Mesenchymal stem cell (in vitro differentiated cells and primary cell): ENCODE results near the gene DAW1.

Experiments used
- DNase-seq: peaks from one replicate; pipeline ENCODE4 v3.0.0-alpha.2; 2013
- H2AFZ ChIP-seq: one replicate; pipeline ENCODE4 v1.6.1; 2013; ENCODE audit warnings: low read depth, mild to moderate bottlenecking, control low read depth, inconsistent platforms, low read length, moderate library complexity
- H2AK5ac ChIP-seq: 2 replicates; pipeline ENCODE4 v1.6.1; 2013; ENCODE audit warnings: low read length, moderate library complexity, mild to moderate bottlenecking, inconsistent platforms; ENCODE audit not compliant: severe bottlenecking
- H2BK120ac ChIP-seq: one replicate; pipeline ENCODE4 v1.6.1; 2013; ENCODE audit warnings: low read depth, mild to moderate bottlenecking, inconsistent platforms, low read length, moderate library complexity
- H2BK12ac ChIP-seq, 2 experiments: one replicate each; pipeline ENCODE4 v1.6.1; 2013; ENCODE audit warnings: inconsistent platforms in 2 of 2, low read length in 2 of 2, mild to moderate bottlenecking in 2 of 2, moderate library complexity in 2 of 2, control low read depth in 1 of 2
- H2BK15ac ChIP-seq: one replicate; pipeline ENCODE4 v1.6.1; 2013; ENCODE audit warnings: mild to moderate bottlenecking, low read depth, inconsistent platforms; ENCODE audit not compliant: poor library complexity, severe bottlenecking
- H2BK5ac ChIP-seq: 2 replicates; pipeline ENCODE4 v1.6.1; 2013; ENCODE audit warnings: low read depth, mild to moderate bottlenecking, low read length, control low read depth, inconsistent platforms; ENCODE audit not compliant: poor library complexity, severe bottlenecking
- H3K14ac ChIP-seq, 2 experiments: one replicate each; pipeline ENCODE4 v1.6.1; 2013; ENCODE audit warnings: inconsistent platforms in 2 of 2, low read length in 2 of 2, control low read depth in 1 of 2, mild to moderate bottlenecking in 1 of 2, moderate library complexity in 1 of 2
- H3K18ac ChIP-seq, 2 experiments: one replicate each; pipeline ENCODE4 v1.6.1; 2013; ENCODE audit warnings: inconsistent platforms in 2 of 2, low read length in 2 of 2, control low read depth in 1 of 2, low read depth in 1 of 2, mild to moderate bottlenecking in 1 of 2
- H3K23ac ChIP-seq, 2 experiments: one replicate each; pipeline ENCODE4 v1.6.1; 2013; ENCODE audit warnings: inconsistent platforms in 2 of 2, low read length in 2 of 2, mild to moderate bottlenecking in 2 of 2, moderate library complexity in 2 of 2, control low read depth in 1 of 2
- H3K27ac ChIP-seq: 2 replicates; pipeline ENCODE4 v1.5.1; 2013; ENCODE audit warnings: mild to moderate bottlenecking, moderate library complexity, low read length, control low read depth, inconsistent platforms; ENCODE audit not compliant: poor library complexity, severe bottlenecking
- H3K27me3 ChIP-seq, 2 experiments: 2 replicates each; pipeline versions ENCODE4 v1.6.1 to v1.7.0; 2013; ENCODE audit warnings: low read length in 2 of 2, mild to moderate bottlenecking in 2 of 2, moderate library complexity in 2 of 2, control low read depth in 1 of 2, inconsistent platforms in 1 of 2; ENCODE audit not compliant: control insufficient read depth in 1 of 2, insufficient read depth in 1 of 2
- H3K36me3 ChIP-seq, 2 experiments: 2 replicates each; pipeline versions ENCODE4 v1.6.1 to v1.7.0; 2013; ENCODE audit warnings: low read length in 2 of 2, control low read depth in 1 of 2, inconsistent platforms in 1 of 2, low read depth in 1 of 2, mild to moderate bottlenecking in 1 of 2; ENCODE audit not compliant: insufficient read depth in 2 of 2, control insufficient read depth in 1 of 2
- H3K4ac ChIP-seq, 2 experiments: one replicate each; pipeline ENCODE4 v1.6.1; 2013; ENCODE audit warnings: inconsistent platforms in 2 of 2, low read length in 2 of 2, mild to moderate bottlenecking in 2 of 2, moderate library complexity in 2 of 2, control low read depth in 1 of 2, low read depth in 1 of 2
- H3K4me1 ChIP-seq: 2 replicates; pipeline ENCODE4 v1.6.1; 2013; ENCODE audit warnings: low read depth, low read length, control low read depth; ENCODE audit not compliant: control insufficient read depth, insufficient read depth
- H3K4me2 ChIP-seq: 2 replicates; pipeline ENCODE4 v1.6.1; 2013; ENCODE audit warnings: low read length, mild to moderate bottlenecking, inconsistent platforms; ENCODE audit not compliant: poor library complexity, severe bottlenecking
- H3K4me3 ChIP-seq, 2 experiments: 2 replicates each; pipeline versions ENCODE4 v1.5.1 to v1.7.0; 2013; ENCODE audit warnings: low read length in 2 of 2, mild to moderate bottlenecking in 2 of 2, control low read depth in 1 of 2, low read depth in 1 of 2; ENCODE audit not compliant: insufficient read depth in 1 of 2
- H3K79me1 ChIP-seq: replicated peaks from 2 replicates; pipeline ENCODE4 v1.6.1; 2013; ENCODE audit warnings: mild to moderate bottlenecking, control low read depth, low read length, inconsistent platforms; ENCODE audit not compliant: poor library complexity, severe bottlenecking
- H3K9ac ChIP-seq: 2 replicates; pipeline ENCODE4 v1.7.0; 2013; ENCODE audit warnings: mild to moderate bottlenecking, low read length, moderate library complexity
- H3K9me3 ChIP-seq: 2 replicates; pipeline ENCODE4 v1.7.0; 2013; ENCODE audit warnings: mild to moderate bottlenecking, low read length; ENCODE audit not compliant: control insufficient read depth
- H4K8ac ChIP-seq: one replicate; pipeline ENCODE4 v1.6.1; 2013; ENCODE audit warnings: inconsistent platforms, mild to moderate bottlenecking, low read length, moderate library complexity
- H4K91ac ChIP-seq: one replicate; pipeline ENCODE4 v1.6.1; 2013; ENCODE audit warnings: mild to moderate bottlenecking, low read length, inconsistent platforms
- WGBS: methylation state at CpG from one replicate; pipeline ENCODE4 v1.1.7; 2013; ENCODE audit warnings: mixed read lengths; 5-methylcytosine and 5-hydroxymethylcytosine counted together

The DAW1 gene

DNA sequence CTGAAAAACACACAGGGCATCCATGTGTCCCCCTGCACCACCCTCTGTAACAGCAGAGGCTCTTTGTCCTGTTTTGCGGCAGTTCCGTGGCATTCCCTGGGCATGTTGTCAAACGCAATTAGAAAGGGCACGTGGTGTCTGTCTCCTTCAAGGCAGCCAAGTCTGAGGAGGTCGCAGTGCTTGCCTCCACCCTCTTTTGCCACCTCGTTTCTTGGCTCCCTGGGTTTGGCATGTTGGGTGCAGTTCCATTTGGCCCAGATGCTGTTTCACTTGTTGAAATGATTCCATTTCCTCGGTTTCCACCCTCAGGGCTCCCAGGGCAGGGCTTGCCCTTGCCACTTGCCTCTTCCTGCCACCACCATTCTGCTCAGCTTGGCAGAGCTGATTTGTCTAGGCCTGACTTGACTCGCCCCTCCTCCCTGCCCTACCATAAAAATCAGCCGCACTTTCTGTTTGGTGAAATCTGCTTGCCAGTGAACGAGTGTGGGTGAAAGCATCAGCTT, 45.4 kb upstream of the DAW1 start:
- no peak for DNase-seq
- peaks cover 2% of the 10 kb centered on the region for H3K4me1 ChIP-seq
- H3K4me2 ChIP-seq: no peak overlapping the region
- H3K36me3 ChIP-seq: no peaks in the 10 kb centered on the region
- 93% methylated on average over 9 of the region's 10 CpGs for WGBS
- H3K4me3 ChIP-seq: no peak overlapping the region
- H4K8ac ChIP-seq: no peak overlapping the region
- no peaks in the 10 kb centered on the region for H3K27me3 ChIP-seq
- H3K23ac ChIP-seq: no peak overlapping the region
- no peak overlapping the region for H2BK5ac ChIP-seq
- no peak overlapping the region for H3K14ac ChIP-seq
- no peak overlapping the region for H2BK12ac ChIP-seq
- no peak overlapping the region for H4K91ac ChIP-seq
- H2AFZ ChIP-seq: no peak overlapping the region
- no peak overlapping the region for H3K4ac ChIP-seq
- no peaks in the 10 kb centered on the region for H3K79me1 ChIP-seq
- H2AK5ac ChIP-seq: no peak overlapping the region
- no peak overlapping the region for H2BK120ac ChIP-seq
- no peaks in the 10 kb centered on the region for H3K9me3 ChIP-seq
- no peak overlapping the region for H3K9ac ChIP-seq
- H2BK15ac ChIP-seq: no peak overlapping the region
- H3K27ac ChIP-seq: no peak overlapping the region
- no peak overlapping the region for H3K18ac ChIP-seq

DNA sequence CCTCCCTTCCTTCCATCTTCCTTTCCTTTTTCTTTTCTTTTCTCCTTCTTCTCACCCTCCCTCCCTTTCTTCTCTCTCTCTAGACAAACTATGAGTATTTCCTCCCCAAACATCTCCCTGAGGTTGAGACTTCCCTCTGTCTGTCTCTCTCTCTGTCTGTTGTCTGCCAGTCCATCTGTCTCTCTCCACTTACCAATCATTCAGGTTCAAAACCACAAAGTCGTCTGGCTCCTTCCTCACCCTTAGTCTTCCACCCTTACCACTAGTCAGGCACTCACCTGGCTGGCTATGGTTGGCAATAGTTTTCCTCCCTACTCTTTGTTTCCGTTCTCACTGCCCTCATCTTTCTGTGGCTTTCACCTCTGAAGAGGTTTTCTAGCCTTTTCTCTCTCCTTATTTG, 44.9 kb upstream of the DAW1 start:
- no peak overlapping the region for H2AK5ac ChIP-seq
- no peak overlapping the region for H3K4ac ChIP-seq
- no peak overlapping the region for H4K8ac ChIP-seq
- no peak overlapping the region for H3K23ac ChIP-seq
- H2BK15ac ChIP-seq: no peak overlapping the region
- H3K9me3 ChIP-seq: no peaks in the 10 kb centered on the region
- H3K4me1 ChIP-seq: peaks cover under 1% of the 10 kb centered on the region
- no peak overlapping the region for H3K14ac ChIP-seq
- H3K79me1 ChIP-seq: no peaks in the 10 kb centered on the region
- no peak overlapping the region for H3K27ac ChIP-seq
- H3K4me2 ChIP-seq: no peak overlapping the region
- no peaks in the 10 kb centered on the region for H3K36me3 ChIP-seq
- 43% methylated on average over 2 of the region's 2 CpGs for WGBS
- H2BK120ac ChIP-seq: no peak overlapping the region
- no peak overlapping the region for H3K9ac ChIP-seq
- H2BK12ac ChIP-seq: no peak overlapping the region
- H3K27me3 ChIP-seq: no peaks in the 10 kb centered on the region
- H3K18ac ChIP-seq: no peak overlapping the region
- H2BK5ac ChIP-seq: no peak overlapping the region
- H3K4me3 ChIP-seq: no peak overlapping the region
- no peak overlapping the region for H2AFZ ChIP-seq
- no peak for DNase-seq
- no peak overlapping the region for H4K91ac ChIP-seq

DNA sequence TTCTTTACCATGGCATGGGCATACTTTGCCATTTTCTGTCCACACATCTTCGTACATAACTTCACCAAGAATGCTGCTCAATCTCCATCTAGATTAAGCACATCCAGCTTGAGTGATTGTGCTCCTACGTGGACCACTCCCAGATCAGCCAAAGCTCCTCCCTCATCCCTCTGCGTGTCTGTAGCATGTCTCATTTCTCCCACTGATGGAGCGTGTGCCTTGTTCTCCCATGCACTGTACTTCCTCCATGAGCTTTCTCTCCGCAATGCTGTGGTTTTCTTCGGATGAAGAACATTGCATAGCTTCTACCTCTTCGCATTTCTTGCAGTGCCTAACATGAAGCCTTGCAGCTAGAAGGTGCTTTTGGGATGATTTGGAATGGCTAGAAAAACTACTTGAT, 44.3 kb upstream of the DAW1 start:
- Histone ChIP-seq H4K91ac (no peak overlapping the region), H3K9ac (no peak overlapping the region), H3K36me3 (no peaks in the 10 kb centered on the region), H2BK12ac (no peak overlapping the region), H2BK5ac (no peak overlapping the region), H2BK120ac (no peak overlapping the region), H3K4me3 (no peak overlapping the region), H3K23ac (no peak overlapping the region), H2AFZ (no peak overlapping the region), H3K18ac (no peak overlapping the region), H3K14ac (no peak overlapping the region), H3K4me2 (no peak overlapping the region), H3K27me3 (no peaks in the 10 kb centered on the region), H2BK15ac (no peak overlapping the region), H4K8ac (no peak overlapping the region), H3K4ac (no peak overlapping the region), H3K9me3 (no peaks in the 10 kb centered on the region), H3K4me1 (no peaks in the 10 kb centered on the region), H2AK5ac (no peak overlapping the region), H3K27ac (no peak overlapping the region), H3K79me1 (no peaks in the 10 kb centered on the region)
- WGBS: 97% methylated on average over 7 of the region's 7 CpGs
- no peak for DNase-seq

DNA sequence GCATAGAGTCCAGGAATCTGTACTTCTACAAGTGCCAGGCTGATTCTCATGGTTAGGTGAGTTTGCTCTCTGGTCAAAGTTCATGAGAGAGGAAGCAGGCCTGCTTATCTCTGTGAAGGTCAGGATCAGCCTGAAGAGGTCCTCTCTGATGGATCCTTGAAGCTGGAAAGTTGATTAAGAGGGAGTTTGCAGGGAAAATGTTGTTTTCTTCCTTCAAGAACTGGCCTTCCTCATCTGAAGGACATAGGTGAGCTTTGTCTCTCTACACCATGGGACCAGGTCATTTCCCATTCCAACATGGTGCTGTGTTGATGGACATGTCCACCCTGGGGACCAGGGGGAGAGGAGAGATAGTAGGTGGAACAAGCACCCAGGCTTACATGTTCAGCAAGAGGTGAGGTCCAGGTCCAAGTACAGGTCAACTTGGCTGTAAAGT, 42.9 kb upstream of the DAW1 start:
- Histone ChIP-seq H3K79me1 (no peaks in the 10 kb centered on the region), H3K4me2 (no peak overlapping the region), H3K27me3 (no peaks in the 10 kb centered on the region), H2AFZ (no peak overlapping the region), H2BK120ac (no peak overlapping the region), H2BK5ac (no peak overlapping the region), H3K9ac (no peak overlapping the region), H2AK5ac (no peak overlapping the region), H4K8ac (no peak overlapping the region), H2BK12ac (no peak overlapping the region), H3K9me3 (no peaks in the 10 kb centered on the region), H2BK15ac (no peak overlapping the region), H3K18ac (no peak overlapping the region), H3K36me3 (no peaks in the 10 kb centered on the region), H4K91ac (no peak overlapping the region), H3K23ac (no peak overlapping the region), H3K27ac (no peak overlapping the region), H3K4me3 (no peak overlapping the region), H3K4me1 (no peaks in the 10 kb centered on the region), H3K14ac (no peak overlapping the region), H3K4ac (no peak overlapping the region)
- DNase-seq: no peak
